Measurements from ENCODE around the gene CHMP5.

Gene CHMP5

DNA sequence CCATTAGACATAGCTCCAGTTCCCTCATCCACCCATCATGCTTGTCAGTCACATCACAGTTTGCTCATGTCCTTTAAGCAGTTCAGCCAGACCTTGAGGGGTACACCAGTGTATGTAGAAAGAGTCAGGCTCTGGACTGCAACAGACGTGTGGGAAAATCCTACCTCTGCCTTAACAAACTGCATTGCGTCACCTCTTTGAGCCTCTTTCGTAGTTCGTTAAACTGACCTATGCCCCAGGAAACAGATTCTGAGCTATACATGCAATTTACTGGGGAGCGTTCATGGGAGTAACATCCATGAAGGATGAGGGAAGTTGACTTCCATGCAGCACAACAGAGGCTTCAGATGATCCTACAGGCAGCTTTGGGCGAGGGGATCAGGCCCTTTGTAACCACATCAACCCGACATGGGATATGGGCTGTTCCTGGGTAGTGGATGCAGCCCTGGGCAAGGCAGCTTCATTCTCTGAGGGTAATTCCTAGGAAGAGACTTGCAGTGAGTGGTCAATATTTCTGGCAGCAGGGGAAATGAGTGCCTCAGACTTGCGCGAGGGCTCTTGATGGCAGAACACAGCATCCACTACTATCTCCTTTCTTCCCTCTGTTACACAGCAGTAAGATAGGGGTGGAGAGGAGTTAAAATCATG is 20.6 kb upstream of the CHMP5 start:
- DNase-seq = no peak

DNA sequence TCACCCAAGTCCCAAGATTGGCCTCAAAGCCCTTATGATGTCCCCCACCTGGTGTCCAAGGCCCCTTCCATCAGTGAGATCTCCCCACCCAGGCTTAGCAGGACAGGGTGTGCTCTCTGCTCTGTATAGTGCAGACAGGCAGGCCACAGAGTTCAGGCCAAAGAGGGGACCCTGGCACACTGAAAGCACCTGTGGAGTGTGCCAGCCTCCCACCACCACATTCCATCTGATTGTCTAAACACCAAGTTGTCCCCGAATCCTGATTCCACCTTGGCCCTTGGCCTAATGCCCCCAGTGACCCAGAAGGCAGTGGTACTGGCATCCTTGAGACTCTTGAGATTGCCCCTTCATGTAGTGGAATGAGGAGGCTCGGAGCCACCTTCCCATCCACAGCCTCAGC is 19.5 kb upstream of the CHMP5 start:
- no peak for DNase-seq

DNA sequence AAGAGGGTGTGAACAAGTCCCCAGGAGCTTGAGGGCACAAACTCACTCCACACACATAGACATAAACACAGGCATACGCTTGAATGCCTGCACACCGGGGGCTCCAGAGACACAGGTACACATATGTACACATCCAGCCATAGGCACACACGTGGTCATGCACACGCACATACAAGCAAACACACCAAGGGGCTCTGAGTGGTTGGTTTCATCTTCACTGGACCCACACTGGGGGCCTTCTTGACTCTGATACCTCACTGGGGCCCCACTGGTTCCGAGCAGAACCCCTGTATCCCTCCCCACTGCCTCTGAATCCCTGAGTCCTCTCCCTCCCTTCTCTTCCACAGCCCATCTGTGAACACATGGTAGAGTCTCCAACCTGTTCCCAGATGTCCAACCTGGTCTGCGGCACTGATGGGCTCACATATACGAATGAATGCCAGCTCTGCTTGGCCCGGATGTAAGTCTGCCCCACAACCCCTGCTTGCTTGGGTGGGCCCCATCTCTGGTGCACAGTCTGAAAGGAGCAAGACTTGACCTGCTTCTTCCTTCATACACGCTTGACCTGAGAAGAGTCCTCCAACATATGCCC is 18.5 kb upstream of the CHMP5 start:
- DNase-seq = no peak

DNA sequence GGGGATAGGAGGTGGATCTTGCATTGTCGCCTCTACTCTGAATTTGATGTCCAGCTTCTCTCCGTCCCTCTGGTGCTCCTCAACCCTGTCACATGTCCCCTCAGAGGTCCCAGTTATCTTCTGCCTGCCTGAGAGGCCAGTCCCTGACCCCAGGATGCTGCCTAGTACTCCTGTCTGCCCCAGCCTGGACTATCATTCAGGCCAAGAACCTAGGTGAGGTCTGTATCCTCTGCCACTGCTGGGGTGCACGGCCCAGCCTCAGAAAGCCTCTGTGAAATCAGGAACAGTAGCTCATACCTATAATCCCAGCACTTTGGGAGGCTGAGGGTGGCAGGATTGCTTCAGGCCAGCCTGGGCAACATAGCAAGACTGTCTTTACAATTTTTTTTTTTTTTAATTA is 16.2 kb upstream of the CHMP5 start:
- no peak for DNase-seq

DNA sequence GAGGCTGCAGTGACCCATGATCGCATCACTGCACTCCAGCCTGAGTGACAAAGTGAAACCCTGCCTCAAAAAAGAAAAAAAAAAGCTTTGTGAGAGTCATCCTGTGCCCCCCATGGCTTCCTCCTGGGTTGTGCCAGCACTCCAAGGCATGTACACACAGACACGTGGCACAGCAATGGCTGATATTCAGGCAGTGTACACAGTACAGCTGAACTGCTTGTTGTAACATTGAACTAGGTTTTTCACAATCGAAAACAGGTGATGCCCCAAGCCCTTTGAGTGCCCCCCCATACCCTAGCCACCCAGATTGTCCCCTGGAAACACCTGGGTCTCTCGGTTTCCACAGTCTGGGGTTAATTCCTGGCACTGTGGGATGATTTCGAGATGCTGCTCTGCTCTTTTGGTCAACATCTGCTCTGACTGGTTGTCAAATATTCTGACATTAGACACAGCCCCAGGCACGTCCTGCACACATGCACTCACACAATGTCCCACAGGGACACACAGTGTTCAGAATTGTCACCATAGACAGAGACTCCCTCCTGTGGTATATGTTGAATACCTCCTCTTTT is 15.7 kb upstream of the CHMP5 start:
- DNase-seq = no peak

DNA sequence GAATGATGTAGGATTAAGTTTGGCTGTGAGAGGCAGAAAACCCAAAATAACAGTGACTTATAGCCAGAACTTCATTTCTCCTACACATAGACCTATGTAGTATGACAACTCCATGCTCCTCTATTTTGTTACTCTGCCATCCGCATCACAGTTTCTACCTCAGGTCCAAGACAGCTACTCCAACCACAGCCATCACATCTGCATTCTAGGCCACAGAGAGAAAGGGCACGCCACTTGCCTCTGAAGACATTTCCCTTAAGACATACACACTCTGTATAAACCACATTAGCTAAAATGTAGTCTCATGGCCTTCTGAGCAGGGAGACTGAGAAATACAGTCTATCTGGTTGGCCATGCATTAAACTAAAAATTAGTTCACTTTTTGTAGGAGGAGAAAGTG is 14.9 kb upstream of the CHMP5 start:
- no peak for DNase-seq

DNA sequence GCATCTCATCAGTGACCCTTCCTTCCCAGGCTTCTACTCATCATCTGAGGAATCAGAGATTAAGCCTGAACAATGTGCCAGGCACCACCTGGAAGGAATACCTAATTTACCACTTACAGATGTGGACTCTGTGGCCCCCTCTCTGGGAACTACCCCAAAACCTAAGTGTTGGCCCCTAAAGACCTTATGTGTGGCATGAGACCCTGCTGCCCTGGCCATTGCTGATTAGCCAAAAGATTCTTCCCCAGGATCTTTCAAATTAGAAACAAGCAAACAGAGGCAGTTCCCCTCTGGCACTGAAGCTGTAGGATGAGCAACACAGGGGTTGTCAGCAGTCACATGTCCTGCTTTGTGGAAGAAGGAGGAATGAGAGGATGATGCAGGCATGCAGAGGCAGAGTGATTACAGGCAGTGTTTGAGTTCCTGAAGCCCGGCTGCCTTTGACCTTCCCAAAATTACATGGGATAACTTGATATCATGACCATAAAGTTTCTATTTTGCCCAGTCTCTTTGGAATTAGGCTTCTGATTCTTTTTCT is 14.3 kb upstream of the CHMP5 start:
- no peak for DNase-seq

DNA sequence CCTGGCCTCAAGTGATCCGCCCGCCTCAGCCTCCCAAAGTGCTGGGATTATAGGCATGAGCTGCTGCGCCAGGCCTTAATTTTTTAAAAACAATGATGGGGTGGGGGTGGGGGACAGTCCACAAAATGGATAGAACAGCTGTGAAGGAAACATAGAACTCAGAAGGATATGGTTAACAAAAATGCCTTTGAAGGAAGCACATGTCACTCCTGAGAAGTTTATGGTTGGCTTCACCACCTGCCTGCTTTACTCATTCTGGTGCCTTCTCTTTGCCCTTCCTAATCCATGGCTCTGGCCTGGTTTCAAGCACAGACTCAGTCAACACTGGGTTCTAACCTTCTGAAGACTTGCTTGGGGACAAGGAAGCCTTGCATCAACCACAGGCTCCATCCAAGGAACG is 10.6 kb upstream of the CHMP5 start:
- no peak for DNase-seq

DNA sequence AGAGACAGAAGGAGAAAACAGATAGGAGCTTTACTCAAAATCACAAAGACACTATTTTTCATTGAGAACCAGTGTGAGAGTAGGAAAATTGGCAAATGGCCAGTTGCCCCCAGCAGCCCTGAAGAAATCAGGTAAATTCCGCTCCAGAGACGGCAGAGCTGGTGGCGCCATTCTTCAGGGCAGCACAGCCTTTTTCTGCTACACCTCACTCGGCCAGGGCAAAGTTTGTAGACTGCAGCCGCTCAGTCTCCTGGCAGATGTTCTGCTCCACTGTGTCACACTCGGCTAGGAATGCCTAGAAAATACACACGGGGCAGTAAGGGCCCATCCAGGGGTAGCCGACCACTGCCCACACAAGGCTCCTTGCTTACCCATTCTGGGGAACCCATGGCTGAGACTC is 9.8 kb upstream of the CHMP5 start:
- DNase-seq = no peak

DNA sequence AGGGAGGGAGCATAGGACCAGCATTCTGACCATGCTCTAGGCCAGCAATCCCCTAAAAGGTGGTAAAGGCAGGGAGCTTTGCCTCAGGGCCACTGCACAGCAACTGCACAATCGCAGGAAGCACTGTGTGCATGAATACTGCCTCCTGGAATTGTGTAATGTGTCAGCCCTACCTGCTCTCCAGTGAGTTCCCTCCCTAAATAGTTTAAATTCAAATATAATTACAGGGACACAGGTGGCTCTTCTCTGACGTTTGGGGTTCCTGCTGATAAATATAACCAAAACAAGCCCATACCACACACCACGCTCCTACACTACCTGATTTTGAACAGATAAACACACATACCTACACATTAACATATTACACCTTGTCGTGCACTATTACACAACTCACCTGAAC is 9.4 kb upstream of the CHMP5 start:
- DNase-seq = no peak

DNA sequence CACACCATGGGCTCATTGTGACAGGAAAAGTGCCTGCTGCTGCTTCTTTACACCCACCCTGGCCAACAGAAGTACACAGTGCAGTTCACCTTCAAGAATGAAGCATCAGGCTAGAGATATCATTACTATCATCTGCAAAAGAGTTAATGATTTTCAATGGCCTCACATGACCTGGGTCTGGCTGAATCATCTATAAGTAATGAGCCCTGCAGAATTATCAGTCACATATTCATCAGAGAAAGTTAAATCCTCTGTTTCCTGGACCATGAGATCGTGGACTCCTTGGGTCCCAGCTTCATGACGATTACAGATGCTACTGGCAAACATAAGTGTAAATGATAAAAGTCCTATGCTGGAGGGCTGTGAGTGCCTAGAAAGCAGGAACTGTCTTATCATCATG is 8.6 kb upstream of the CHMP5 start:
- DNase-seq = no peak

DNA sequence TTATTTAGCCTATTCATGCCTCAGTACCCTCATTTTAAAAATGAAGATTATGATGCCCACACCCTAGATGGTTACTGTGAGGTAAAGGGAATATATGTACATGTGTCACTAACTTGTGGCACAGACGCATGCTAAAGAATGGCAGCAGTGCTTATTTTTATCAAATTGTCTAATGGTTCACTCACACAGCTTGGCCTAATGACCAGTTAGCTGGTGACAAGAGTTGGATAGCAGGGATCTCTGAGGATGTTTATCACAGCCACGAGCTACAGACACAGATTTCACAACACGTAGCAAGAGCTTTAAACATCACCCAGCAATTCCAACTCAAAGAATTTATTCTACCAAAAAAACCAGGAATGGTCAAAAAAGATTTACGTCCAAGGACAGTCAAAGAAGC is 7.6 kb upstream of the CHMP5 start:
- no peak for DNase-seq

DNA sequence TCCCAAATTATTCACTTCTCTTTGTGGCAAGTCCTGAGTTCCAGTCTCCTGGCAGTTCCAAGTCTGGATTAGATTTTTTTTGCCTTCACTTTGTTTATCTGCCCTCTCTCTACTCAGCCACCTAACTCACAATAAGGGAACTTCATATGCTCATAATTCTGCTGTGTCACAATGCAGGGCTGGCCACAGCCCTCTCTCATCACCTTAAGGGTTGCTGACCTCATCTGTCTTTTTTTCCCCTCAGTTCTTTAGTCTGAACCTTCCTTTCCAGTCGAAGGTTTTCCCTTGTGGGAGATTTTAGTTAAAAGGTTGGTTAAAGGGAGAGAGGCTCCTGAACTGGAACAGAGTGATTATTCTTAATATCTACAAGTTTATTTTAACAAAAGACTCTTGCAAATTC is 4.5 kb upstream of the CHMP5 start:
- DNase-seq = no peak

DNA sequence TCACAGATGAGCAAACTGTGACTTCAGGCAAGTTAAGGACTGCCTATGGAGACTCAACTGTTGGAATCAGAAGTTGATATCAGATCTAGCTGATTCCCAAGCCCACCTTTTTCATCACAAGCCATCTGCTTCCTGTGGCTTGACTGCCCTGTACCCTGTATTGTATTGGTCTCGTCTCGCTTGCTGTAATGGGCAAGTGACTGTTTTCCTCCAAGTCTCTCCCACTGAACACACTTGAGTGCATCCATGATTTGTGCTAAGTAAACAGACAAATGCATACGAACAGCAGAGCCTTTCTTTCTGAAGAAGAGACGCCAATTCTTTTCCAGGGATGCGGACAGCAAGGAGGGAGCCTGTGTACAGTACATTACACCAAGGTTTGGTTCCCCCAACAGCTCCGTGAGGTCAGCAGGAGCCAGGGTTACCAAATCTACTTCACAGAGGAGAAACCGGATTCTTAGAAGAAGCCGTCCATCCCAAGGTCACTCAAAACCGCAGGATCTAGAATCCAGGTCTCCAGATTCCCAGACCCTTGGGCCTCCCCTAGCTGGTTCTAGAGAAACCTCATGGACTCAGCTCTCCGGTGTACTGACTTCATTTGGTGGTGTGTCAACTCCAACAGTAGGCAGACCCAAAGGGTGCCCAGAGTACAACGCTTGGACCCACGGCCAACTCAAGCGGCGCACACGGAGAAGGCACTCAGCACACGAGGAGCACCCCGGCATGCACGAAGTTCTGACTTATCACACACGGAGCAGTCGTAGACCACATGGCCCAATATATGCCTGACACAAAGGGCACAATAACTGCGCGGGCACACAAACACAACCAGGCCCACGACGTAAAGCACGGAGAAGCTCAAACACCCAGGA is 1.5 kb upstream of the CHMP5 start:
- peak in 1 of 2 donors; percentile 8 for DNase-seq

DNA sequence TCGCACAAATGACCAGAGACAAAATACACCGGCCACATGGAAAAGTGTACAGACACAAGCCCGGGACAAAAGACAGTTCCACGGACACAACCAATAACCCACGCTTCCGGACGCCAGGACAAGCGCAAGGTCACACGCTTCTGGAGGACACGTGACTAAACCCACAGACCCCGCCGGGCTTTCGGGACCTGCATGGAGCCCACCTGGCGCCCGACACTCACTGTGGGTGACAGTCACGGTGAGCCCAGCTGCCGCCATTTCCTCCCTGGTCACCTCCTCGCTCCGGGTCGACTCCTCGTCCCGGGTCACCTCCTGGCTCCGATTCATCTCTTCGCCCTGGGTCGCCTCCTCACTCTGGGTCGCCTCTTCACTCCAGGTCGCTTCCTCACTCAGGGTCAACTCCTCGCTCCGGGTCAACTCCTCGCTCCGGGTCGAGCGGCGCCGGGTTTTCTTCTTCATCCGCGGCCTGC is 811 bp upstream of the CHMP5 start:
- DNase-seq = peak in 1 of 2 donors; percentile 36

DNA sequence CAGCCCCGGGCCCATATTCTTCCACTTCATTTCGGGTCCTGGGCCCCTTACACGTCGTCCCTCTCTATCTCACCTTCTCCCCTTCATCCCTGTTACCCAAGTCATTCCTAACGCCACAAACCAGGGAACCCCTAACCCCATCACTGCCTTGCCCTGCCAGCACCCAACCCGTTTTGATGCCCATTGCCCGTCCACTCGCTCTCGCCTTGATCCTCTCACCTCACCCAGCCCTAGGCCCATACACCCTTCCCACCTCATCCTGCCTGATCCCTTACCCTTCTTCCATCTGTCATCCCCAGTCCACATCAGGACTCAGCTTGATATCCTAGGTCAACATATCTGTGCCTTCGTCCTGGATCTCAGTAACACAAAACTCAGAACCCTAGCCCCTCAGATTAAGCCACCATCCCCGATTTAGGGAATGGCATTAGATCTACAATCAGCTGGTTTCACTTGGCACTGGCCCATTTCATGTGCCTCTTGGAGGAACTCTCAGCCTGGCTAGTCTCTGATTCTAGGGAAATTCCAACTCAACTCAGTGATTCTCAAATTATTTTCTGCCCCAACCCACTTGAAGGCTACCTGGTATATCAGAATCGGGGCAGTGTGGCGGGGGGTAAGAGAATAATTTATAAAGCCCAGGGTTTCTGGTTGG is 489 bp downstream of the CHMP5 start:
- DNase-seq = no peak

DNA sequence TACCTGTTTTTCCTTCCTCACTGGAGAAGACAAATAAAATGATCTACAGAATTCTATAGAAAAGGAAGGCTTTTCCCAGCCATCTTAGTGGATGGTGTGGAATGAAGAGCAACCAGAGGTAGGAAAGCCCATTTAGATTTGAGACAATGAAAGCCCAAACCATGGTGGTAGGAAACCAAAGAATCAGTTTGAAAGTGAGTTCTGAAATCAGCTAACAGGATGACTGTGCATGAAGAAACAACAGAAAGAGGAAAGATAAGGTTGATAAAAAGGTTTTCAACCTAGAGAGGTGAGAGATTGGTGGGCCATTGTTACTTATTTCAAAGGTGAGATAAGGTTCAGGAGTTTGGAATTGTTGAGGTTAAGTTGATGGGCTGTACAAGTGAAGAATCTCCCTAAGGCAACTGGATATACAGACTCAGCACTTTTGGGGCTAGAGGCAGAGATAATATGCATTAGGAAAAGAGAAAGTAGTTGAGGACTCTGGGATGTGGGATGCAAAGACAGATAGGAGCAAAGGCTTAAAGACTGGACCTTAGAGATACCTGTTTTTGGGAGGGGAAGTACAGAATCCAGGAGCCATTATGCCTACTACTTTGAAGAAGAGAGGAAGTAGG is 2.4 kb downstream of the CHMP5 start:
- no peak for DNase-seq

DNA sequence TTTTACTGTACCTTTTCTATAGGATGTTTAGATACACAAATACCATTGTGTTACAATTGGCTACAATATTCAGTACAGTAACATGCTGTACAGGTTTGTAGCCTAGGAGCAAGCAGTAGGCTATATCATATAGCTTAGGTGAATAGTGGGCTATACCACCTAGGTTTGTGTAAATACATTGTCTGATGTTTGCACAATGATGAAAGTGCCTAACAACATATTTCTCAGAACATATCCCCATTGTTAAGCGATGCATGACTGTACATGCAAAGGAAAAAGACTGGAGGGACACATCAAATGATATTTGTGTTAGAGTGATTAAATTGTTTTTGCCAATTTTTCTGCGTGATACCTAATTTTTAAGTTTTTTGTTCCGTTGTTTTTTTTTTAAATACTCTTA is 5.3 kb downstream of the CHMP5 start:
- no peak for DNase-seq

DNA sequence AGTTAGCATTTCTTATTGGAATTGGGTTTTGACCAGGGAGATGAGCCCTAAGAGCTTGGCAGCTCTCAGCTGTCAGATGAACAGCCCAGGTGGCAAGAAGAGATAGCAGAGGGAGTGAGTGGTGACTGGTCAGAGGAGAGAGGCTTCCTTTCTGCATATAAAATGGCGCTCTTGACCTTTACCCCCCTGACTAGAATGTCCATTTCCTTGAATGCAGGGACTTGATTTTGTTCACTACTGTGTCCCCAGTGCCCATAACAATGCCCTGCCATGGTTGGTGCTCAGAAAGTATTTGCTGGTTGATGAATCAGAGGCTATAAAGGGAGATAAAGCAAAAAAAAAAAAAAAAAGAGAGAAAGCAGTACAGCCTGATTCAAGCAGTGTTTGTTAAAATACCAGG is 7.2 kb downstream of the CHMP5 start:
- DNase-seq = no peak

DNA sequence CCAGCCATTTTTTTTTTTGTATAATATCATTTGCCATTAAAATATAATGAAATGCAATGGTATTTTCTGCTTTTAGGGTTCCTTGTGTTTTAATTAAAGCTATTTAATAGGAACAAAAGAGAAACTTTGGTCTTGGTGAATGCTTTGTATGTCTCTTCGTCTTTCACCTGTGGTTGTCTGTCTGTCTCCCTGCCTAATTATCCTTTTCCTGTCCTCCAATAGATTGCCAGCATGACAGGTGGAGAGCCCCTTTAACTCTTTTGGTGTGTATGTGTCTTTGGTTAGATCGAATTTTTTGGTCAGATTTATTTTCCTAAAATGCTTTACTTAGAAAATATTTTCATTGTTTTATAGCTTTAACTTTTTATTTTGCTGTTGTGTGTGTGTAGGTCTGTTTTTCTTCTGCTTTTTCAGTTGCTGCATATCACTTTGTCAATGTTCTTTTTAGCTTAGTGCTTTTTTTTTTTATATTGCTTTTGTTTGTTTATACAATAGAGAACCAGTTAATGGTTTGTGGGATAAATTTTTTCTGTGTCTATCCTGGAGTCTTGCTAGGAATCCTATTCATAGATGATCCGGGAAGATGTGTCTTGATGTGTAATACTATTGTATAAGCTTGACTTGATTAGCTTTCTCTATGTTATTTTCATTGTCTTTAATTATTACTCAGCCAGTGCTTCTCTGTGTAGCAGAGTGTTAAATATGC is 8.6 kb downstream of the CHMP5 start:
- no peak for DNase-seq

DNA sequence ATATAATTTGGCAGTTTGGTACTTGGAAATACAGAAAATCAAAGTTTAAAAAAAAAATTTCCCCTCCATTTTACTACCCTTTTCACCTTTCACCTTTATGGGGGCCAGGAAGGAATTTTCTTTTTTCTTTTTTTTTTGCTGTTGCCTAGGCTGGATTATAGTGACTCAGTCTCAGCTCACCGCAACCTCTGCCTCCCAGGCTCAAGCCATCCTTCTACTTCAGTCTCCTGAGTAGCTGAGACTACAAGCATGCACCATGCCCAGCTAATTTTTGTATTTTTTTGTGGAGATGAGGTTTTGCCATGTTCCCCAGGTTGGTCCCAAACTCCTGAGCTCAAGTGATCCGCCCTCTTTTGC is 9.1 kb downstream of the CHMP5 start:
- no peak for DNase-seq

DNA sequence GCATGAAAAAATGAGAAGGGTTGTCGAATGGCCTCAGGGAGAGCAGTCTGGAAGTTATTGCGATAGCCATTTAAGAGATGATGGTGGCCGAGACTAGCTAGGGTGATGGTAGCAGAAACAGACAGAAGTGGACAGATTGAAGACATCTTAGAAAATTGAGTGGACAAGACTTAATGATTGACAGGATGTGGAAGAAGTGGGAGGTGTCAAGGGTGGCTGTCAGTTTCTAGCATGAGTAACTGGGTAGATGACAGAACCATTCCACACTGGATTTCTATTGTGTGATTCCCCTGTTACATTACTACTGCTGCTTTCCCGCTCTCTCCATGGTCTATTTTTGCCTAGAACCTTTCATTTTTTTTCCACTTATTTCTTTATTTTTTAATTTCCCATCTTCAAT is 12.6 kb downstream of the CHMP5 start:
- DNase-seq = no peak

All from hippocampal formation (tissue), 2 donors.